HG02840 (cell line): ENCODE results near the gene IGSF3.
"Not testable (repeated sequence)": the region's sequence is repeated elsewhere in the genome, so short reads cannot be mapped to it uniquely, and the experiment has no call there.

Source experiments
- ATAC-seq: cut with Tn5 transposase; IDR thresholded peaks from one replicate; pipeline ENCODE4 v1.9.1; 2021; ENCODE audit warnings: mild to moderate bottlenecking, moderate library complexity, moderate number of reproducible peaks; ENCODE audit not compliant: unreplicated experiment, low FRiP score

IGSF3 gene

GRCh38 chr1:116637583-116637982, 29.9 kb downstream of the IGSF3 start:
- ATAC-seq, result not testable (repeated sequence)

DNA sequence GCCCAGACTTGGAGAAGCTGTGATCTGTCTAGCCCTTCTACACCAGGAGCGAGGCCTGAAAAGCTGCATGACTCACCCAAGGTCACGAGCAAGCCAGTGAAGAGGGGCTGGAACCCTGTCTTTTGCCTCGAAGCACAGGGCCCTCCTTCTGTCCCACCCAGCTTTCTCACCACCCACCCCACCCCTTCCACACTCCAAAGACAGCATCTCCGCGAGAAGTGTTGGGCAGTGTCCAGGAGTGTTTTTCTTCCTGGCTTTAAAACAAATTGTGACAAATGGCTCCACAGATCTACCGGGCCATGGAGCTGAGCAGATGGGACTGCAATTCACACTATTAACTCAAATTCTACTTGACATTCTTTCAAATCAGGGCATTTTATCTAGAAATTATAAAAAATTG, 30.9 kb downstream of the IGSF3 start:
- ATAC-seq, result not testable (repeated sequence)

GRCh38 chr1:116634386-116634785, 33.1 kb downstream of the IGSF3 start:
- not testable (repeated sequence) for ATAC-seq

DNA sequence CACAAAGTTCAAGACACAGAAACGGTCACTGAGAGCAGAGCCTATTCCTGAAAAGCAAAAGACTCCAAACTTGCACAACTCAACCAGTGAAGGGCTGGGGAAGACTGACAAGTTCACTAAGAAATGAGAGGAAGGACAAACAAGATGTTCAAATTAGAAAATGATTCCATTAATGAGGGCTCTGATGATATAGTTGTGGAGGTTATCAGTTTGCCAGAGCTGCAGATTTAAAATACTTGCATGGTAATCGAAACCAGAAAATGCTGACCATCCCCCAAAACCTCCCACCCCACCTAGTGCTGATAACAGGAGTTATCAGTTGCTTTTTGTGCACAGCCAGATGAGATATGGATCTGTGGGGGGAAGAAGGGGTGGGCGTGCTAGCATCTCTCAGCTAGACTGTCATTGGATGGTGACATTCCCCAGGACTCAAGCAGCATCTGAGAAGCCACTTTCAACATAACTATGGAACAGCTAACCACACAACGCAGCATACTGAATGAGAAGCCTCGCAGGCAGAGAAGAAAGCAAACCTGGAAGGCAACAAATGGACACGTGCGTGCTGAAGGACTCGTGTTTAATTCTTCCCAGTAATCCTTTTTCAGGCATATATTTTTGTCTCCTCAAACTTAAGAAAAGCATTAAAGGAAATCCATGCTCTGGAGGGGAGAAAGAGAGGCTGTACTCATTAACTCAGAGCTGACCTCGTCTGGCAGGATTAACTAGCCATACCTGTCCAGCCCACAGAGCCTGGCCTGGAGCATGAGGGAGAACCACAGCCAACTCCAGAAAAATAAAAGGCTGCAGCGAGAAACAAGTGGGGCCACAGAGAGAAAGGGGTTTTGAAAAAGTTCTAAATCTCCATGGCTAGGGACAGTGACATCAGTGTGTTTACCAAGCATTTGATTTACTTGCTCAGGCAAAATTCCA, 35.3 kb downstream of the IGSF3 start:
- ATAC-seq, result not testable (repeated sequence)

DNA sequence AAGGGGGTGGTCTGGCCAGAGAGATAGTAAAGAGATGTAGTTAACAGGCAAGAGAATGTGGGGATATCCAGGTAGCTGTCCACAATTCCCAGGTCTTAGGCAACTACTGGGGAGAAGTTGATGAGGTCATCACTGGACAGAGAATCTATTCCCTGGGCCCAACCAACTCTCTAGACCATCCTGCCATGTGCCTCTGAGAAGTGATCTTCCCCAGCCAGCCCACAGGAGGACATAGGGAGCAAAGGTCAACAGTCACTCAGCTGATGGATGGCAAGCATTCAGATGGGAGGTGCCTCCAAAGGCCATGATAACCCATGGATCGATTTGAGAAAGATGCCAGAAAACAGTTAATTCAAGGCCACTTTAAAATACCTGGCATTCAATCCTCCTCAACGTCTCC, 36.0 kb downstream of the IGSF3 start:
- ATAC-seq, result not testable (repeated sequence)

DNA sequence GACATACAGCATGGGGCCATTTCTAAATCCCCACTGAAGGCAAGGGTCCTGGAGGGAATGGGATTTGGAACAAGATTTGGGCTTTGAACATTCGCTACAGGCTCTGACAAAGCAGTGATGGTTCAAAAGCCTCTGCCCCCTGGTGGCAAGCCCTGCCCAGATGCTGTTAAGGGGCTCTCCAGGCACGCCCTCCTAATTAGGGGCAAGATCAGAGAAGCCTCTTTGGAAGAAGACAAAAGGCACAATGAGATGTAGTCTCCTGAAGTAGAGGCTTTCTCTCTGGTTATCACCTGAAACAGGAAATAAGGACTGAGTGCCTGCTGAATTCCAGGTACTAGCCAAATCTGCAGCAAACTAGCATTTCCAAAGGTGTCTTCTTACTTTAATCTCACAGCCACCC, 37.5 kb downstream of the IGSF3 start:
- ATAC-seq, result not testable (repeated sequence)

DNA sequence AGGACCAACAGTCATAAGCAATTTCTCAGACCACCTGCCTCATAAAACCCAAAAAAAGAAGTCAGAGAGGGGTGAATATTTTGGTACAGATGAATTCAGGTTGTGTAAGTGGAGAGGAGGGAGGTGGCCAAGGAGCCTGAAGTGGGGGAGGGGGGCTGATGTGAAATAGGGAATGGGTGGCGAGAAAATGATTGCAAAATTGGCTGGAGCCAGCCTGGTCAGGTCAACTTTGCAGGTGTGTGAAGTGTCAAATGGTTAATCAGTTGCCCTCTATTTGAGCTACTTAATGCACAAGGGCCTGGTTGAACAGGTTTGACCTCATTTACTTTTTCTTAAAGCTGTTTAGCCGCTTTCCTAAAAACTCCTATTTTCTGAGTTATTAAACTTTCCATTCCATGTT, 38.1 kb downstream of the IGSF3 start:
- ATAC-seq, result not testable (repeated sequence)

- no peak for ATAC-seq
These were observed 39.1 kb downstream of the IGSF3 start for GRCh38 chr1:116628448-116628847.

DNA sequence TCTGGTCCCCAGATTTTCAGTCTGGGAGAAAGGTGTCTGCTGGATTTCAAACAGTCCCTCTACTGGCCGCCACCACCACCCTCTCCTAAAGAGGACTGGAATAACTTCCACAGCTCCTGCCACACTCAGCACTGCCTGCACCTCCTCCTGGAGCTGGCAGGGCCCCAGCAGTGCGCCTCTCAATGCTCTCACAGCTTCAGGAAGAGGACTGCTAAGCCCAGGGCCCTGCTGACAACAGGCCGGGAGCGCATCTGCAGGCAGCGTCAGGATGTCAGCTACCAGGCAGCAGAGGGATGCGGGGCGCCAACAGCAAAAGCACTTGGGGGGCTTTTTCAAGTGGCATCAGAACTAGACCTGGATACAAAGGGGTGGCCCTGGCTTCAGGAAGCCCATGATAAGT, 40.2 kb downstream of the IGSF3 start:
- not testable (repeated sequence) for ATAC-seq

- not testable (repeated sequence) for ATAC-seq
These were observed 40.6 kb downstream of the IGSF3 start for GRCh38 chr1:116626915-116627314.

DNA sequence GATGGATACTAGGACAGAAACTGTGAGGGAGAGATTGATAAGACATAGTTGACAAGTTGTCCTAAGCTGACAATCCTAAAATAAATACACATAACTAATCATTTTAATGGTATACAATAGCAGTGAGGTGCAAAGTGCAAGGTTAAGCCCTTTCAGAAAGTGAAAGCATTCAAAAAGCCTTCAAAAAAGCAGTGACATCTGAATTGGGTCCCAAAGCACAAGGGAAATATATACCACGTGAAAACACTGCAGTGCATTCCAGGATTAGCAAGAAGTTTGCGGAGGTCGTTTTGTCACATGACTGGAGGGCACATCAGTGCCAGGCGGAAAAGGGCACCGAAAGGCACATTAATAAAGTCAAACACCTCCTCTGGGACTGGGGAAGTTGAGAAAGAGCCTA, 42.4 kb downstream of the IGSF3 start:
- ATAC-seq, result not testable (repeated sequence)

DNA sequence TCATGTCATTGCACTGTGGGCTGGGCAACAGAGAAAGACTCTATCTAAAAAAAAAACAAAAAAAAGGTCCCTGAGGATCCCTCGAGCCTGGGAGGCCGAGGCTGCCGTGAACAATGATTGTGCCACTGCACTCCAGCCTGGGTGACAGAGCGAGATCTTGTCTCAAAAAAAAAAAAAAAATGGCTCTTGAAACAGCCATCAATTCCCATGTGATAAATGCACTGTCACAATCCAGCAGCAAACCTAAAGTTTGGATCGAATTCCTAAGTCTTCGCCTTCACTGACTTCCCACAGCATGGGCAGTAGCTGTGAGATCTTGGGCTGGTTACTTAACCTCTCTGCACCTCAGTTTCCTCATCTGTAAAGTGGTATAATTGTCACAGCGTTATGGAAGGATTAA, 43.5 kb downstream of the IGSF3 start:
- ATAC-seq, result no peak

DNA sequence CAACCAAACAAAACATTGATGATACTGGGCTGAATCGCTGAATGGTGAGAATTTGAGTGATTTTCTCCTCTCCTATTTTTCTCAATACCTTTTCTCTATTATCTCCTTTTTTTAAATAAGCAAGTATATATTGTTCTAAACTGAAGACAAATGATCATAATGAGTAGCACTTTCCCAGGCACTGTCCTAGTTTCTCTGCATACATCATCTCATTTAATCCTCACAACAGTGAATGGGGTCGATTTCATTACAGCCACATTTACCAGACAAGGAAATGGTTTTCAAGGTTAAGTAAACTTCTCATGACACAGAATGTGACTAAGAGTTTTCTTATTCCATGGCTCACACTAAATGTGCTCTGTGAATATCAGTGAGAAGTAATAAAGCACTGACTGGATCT, 45.0 kb downstream of the IGSF3 start:
- ATAC-seq, result not testable (repeated sequence)

DNA sequence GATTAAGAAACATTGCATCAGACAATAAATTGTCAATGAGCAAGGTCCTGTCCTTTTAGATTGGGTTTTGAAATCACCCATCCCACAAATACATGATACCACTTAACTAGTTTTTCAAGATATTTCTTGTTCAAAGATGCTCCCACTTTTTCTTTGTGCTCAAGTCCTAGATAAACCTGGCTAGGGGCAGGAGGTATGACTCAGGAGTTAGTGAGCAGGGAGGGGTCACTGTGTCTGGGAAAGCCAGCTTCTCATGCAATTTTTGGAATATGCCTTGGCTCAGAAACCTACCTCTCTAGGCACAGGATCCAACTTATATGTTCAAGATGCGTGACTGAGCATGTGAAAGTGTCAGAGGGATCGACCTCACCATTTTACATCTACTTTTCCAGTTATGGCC, 45.8 kb downstream of the IGSF3 start:
- not testable (repeated sequence) for ATAC-seq

DNA sequence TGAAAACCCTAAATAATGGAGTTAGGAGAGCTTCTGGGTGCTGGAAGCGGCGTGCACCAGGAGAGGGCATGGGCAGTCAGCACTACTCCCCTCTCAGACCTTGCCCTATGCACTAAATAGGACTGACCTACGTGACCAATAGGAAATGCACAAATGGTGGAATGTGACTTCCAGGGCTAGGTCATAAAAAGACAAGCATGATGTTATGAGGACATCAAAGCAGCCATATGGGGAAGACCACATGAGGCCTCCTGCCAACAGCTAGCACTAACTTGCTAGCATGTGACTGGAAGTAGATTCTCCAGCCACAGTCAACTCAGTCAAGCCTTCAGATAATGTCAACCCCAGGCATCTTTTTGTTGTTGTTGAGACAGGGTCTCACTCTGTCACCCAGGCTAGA, 47.1 kb downstream of the IGSF3 start:
- not testable (repeated sequence) for ATAC-seq

DNA sequence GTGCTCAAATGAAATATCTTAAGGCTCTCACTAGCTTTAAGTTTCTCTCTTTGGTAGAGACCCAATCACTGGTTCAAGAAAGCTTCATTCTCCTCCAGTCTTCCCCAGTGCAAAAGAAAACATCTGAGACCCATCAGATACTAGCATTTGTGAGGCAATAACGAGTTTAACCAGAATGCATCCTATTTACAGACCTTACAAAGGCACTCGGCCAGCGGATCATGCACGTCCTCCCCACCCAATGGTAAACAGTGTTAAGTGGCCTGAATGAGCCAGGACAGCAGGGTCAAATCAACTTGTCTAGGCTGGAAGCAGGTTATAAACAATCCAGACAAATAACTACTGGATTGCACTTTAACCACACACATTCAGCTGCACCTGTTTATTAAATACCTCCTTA, 48.4 kb downstream of the IGSF3 start:
- ATAC-seq, result not testable (repeated sequence)

- ATAC-seq, result not testable (repeated sequence)
These were observed 49.7 kb downstream of the IGSF3 start for GRCh38 chr1:116617808-116618207.

- ATAC-seq, result not testable (repeated sequence)
These were observed 53.7 kb downstream of the IGSF3 start for GRCh38 chr1:116613825-116614224.

DNA sequence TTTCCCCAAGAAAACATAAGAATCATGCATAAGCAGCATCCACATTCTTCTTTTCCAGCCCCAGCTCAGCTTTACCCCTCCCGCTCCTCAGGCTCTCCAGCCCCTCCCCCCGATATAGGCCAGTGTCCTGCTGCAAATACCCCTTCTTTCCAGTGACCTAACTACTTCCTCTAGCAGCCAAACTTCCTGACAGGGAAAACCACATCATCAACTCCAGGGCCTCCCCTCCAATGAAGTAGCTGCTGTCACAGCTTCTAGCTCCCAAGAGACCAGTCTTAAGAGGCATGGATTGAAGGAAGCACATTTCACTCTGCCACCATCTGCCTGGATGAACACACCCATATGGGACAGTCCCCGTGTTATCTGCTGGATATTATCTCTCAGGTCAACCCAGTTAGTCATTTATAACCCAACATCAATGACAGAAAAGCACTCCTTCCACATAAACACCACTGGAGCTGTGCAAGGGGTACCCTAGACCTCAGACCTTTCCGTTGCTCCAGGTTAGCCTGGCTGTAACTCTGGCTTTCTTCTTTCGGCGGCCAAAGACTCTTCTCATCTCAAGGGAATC, 57.6 kb downstream of the IGSF3 start:
- not testable (repeated sequence) for ATAC-seq

- ATAC-seq, result not testable (repeated sequence)
These were observed 58.7 kb downstream of the IGSF3 start for GRCh38 chr1:116608841-116609240.

- not testable (repeated sequence) for ATAC-seq
These were observed 59.4 kb downstream of the IGSF3 start for GRCh38 chr1:116608151-116608550.

DNA sequence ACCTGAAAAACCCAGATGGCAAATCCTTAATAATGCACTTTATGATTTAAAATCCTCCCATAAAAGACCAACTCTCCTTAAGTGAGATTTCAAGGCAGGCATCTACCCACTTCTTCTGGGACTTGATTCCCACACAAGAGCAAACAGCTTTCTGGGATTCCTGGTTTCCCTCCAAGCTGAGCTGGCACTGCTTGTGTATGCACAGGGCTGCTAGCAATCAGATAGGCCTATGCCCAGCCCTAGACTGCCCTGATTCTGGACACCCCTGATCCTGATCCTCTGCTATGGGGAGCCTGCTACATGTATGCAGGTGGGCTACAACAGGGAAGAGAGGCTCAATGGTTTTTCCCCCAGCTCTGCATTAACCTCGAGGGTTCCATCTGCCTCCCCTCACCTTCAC, 60.1 kb downstream of the IGSF3 start:
- ATAC-seq, result not testable (repeated sequence)
